Left lung (tissue), 10 donors: ENCODE results near the gene HOXA6. TPM values are rescaled to one million over a fixed set of nuclear protein-coding genes. Genes with fewer than 3 reads are reported as not detected.

Source experiments
- ATAC-seq: fragments of 200-7000 bp; cut with Tn5 transposase; one replicate; pipeline ENCODE4 v1.9.1; 2020; ENCODE audit warnings: moderate library complexity
- DNase-seq, 4 donors: peaks; one replicate each; pipeline ENCODE4 v3.0.0-alpha.2; 2013 to 2020
- H3K27ac ChIP-seq, 2 donors: fragments of 200-600 bp; sonication (generic) in 1 of 2; one replicate each; pipeline versions ENCODE4 v1.5.0 to v1.8.0; 2020 to 2021
- H3K27me3 ChIP-seq, 2 donors: fragments of 200-600 bp; sonication (generic) in 1 of 2; one replicate each; pipeline versions ENCODE4 v1.5.0 to v1.8.0; 2020 to 2021
- H3K36me3 ChIP-seq, 2 donors: fragments of 200-600 bp; sonication (generic) in 1 of 2; one replicate each; pipeline versions ENCODE4 v1.5.0 to v1.8.0; 2020 to 2021
- H3K4me1 ChIP-seq, 2 donors: fragments of 200-600 bp; one replicate each; pipeline ENCODE4 v1.8.0; 2021
- H3K4me3 ChIP-seq, 2 donors: fragments of 200-600 bp; sonication (generic) in 1 of 2; one replicate each; pipeline versions ENCODE4 v1.5.0 to v1.8.0; 2020 to 2021; ENCODE audit warnings: mild to moderate bottlenecking in 1 of 2
- H3K9me3 ChIP-seq, 2 donors: fragments of 200-600 bp; sonication (generic) in 1 of 2; one replicate each; pipeline versions ENCODE4 v1.5.0 to v1.8.0; 2020 to 2021
- CTCF ChIP-seq, 2 donors: fragments of 200-600 bp; sonication (generic) in 1 of 2; IDR thresholded peaks; one replicate each; pipeline versions ENCODE4 v1.5.0 to v1.8.0; 2021; ENCODE audit warnings: antibody characterized with exemption in 2 of 2
- intact Hi-C, 2 donors: fragments of 100-400 bp; cut with DNase I; formaldehyde crosslinking; loops; one replicate each; pipeline versions ENCODE4 v1.11.2 to v1.14.2; 2022
- polyA plus RNA-seq, 6 donors: library from polyadenylated mRNA; unstranded; fragments of 120-200 nt; gene quantifications; one replicate each; pipeline ENCODE4 v1.2.1, GENCODE V29; 2013; ENCODE audit not compliant: insufficient read length in 6 of 6
- total RNA-seq, 2 donors: library from RNA; stranded (reverse); fragmentation: NEBNext Ultra II Directional; extraction: Animal tissue kit (Norgen Biotek cat#: 25700); gene quantifications; one replicate each; pipeline ENCODE4 v1.2.1, GENCODE V29; 2021
- donor health status: DM: no; HTN: yes; CAD: no.
- donor health status: DM: no; HTN: no; CAD: no.

HOXA6 gene
- total and polyA plus RNA-seq, 8 donors = 3.5 to 16.2 (median 14.2) TPM

GRCh38 chr7:27172315-27172774 is 24.8 kb upstream of the HOXA6 start:
- peaks cover 0 to 48% of the 10 kb centered on the region in 2 donors for H3K4me1 ChIP-seq
- peaks cover 100% of the 10 kb centered on the region in 2 donors for H3K27me3 ChIP-seq
- TF ChIP-seq CTCF (IDR thresholded peaks at IDR 0.05) = no peak
- H3K27ac ChIP-seq = no peak overlapping the region
- intact Hi-C loops = no loop called here
- DNase-seq (peak in 1 of 4 donors; percentile 17), ATAC-seq (no peak)
- no peaks in the 10 kb centered on the region for H3K36me3 ChIP-seq
- H3K4me3 ChIP-seq = no peak overlapping the region
- H3K9me3 ChIP-seq = no peaks in the 10 kb centered on the region

GRCh38 chr7:27171637-27172314 is 24.2 kb upstream of the HOXA6 start:
- no peak for TF ChIP-seq CTCF (IDR thresholded peaks at IDR 0.05)
- peaks cover 100% of the 10 kb centered on the region in 2 donors for H3K27me3 ChIP-seq
- no peak overlapping the region for H3K4me3 ChIP-seq
- intact Hi-C loops = no loop called here
- no peaks in the 10 kb centered on the region for H3K36me3 ChIP-seq
- DNase-seq = peak in 1 of 4 donors; percentile 26
- H3K9me3 ChIP-seq = no peaks in the 10 kb centered on the region
- no peak overlapping the region for H3K27ac ChIP-seq
- ATAC-seq = no peak
- peaks cover 0 to 53% of the 10 kb centered on the region in 2 donors for H3K4me1 ChIP-seq

- no peak for ATAC-seq
- intact Hi-C loops = no loop called here
- DNase-seq = peak in 1 of 4 donors; percentile 15
Observed at GRCh38 chr7:27171325-27171636, 23.7 kb upstream of the HOXA6 start.

GRCh38 chr7:27170426-27171324 is 23.1 kb upstream of the HOXA6 start:
- peaks cover 100% of the 10 kb centered on the region in 2 donors for H3K27me3 ChIP-seq
- no peak overlapping the region for H3K4me3 ChIP-seq
- intact Hi-C loops = no loop called here
- no peak for TF ChIP-seq CTCF (IDR thresholded peaks at IDR 0.05)
- no peaks in the 10 kb centered on the region for H3K36me3 ChIP-seq
- peaks cover 0 to 64% of the 10 kb centered on the region in 2 donors for H3K4me1 ChIP-seq
- H3K9me3 ChIP-seq = no peaks in the 10 kb centered on the region
- H3K27ac ChIP-seq = no peak overlapping the region
- no peak for ATAC-seq
- no peak for DNase-seq

More at GRCh38 chr7:27171325-27171636, 23.7 kb upstream of the HOXA6 start:
- H3K27ac ChIP-seq = no peak overlapping the region
- H3K4me3 ChIP-seq = no peak overlapping the region
- no peak for TF ChIP-seq CTCF (IDR thresholded peaks at IDR 0.05)
- no peaks in the 10 kb centered on the region for H3K36me3 ChIP-seq
- peaks cover 100% of the 10 kb centered on the region in 2 donors for H3K27me3 ChIP-seq
- H3K4me1 ChIP-seq = peaks cover 0 to 58% of the 10 kb centered on the region in 2 donors
- no peaks in the 10 kb centered on the region for H3K9me3 ChIP-seq
